GM21619 (cell line): ENCODE measurements around the gene IL21.
"Not testable (repeated sequence)": the region's sequence is repeated elsewhere in the genome, so short reads cannot be mapped to it uniquely, and the experiment has no call there.

Experiments
- ATAC-seq: cut with Tn5 transposase; IDR thresholded peaks from one replicate; pipeline ENCODE4 v1.9.1; 2021; ENCODE audit not compliant: unreplicated experiment

IL21 gene

GRCh38 chr4:122583906-122584305, 37.0 kb downstream of the IL21 start:
- ATAC-seq, result no peak

DNA sequence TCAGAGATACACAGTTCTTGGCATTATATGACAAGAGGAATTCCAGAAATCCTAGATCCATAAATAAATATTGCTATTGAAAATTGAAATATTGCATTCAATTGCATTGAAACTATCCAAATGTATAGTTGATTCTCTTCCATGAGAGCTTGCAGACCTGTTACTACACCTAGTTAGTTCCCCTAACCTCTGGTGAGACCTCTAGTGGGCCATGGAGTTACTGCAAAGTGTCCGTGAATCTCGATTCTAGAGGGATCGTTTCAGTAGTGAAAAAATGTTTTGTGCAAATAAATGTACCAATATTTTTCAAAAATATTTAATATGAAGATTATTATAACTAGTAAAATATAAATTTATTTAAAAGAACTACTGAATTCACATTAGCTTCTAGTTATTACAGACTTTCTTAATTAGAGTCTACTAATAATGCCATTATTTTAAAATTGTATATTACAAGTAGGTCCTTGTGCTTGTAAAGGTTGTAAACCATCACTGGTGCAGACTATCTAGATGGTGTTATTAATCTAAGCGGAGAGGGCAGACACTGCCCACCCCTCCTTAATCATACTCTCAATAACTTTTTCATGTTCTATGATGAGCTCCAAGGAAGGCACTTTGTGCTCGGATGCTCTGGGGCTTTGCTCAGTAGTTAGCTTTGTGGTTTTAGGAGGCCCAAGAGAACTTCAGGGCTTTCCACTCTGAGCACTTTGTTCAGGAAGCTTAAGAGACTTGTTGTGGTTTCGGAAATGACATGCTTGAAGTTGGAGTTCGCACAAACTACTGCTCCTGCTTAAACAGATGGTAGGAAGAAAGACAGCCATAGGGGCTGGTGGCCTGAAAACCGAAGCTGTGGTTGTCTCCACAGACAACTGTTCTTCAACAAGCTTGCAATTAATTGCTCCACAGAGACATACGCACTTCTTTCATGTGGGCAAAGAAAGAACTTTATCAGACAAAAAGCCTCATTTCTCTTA, 42.8 kb downstream of the IL21 start:
- peak; percentile 79 for ATAC-seq

DNA sequence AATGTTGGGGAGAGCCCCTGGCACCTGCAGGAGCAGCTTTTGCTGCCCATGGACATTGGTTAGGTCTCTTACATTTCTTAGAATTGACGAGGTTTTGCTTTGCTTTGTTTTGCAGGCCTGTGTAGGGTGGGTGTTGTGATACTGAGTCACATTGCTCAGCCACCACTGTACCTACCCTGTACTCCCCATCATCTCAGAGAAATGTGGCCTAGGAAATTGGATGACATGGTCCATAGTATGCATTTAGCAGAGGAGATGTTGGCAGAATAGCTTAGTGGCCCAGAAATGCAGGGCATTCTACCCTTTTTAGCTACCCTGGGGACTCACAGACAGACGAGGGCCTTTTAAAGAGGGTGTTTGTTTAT, 43.7 kb downstream of the IL21 start:
- no peak for ATAC-seq

DNA sequence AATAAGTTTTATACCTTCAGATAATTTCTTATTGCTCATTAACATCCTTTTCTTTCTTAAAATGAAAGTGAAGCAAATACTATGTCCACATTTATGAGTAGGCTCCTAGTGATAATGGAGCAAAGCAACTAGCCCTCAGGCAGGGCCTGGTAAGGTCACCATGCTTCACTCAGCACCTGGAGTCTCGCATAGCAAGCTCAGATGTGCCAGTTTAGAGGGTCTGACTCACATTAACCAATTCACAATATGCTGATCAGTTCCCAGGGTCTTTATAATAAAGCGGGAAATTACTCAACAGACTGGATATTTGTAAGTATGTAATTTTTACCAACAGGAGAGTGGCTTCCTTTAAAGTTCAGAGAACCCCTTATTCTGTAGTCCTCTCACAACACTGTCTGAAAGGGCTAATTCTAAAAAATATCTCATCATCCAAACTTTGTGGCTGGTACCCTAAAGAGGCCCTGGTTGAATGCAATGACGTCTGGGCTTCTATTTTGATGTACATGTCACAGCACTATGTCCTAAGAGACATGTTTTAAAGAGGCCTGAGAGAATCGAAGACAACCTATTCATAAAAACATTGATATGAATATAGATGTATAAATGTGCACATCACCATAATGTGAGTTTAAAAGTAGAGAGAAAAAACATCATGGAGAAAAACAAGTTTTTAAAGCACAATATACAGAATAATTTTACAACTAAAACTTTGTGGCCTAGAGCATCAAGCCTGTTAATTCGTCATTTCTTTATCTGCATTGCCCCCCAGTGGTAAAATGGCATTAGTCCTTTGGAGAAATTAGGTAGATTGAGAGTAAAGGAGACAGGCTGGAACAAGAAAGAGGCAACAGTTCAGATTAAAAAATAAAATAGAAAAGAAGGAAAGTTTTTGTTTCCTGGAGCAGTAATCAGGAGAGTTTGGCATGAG, 44.3 kb downstream of the IL21 start:
- ATAC-seq, result no peak

DNA sequence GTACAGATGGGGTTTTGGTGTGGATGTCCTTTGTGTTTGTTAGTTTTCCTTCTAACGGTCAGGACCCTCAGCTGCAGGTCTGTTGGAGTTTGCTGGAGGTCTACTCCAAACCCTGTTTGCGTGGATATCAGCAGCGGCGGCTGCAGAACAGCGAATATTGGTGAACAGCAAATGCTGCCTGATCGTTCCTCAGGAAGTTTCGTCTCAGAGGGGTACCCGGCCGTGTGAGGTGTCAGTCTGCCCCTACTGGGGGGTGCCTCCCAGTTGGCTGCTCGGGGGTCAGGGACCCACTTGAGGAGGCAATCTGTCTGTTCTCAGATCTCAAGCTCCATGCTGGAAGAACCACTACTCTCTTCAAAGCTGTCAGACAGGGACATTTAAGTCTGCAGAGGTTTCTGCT, 46.5 kb downstream of the IL21 start:
- ATAC-seq, result not testable (repeated sequence)

DNA sequence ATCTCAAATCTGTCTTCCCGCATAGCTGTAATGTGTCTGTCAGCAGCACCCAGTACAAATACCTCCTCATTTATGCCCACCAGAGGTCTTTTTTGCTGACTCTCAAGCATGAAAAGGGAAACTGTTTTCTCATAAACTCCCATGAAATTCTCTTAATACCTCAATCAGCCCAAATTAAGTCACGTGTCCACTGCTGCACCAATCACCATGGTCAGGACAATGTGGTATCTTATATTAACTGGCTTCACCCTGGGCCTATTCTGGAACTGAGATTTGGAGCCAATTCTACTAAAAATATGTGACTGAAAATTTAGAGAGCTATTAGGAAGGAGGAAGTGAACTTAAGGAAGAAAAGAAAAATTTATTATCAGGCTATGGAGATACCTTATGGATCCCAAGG, 58.4 kb downstream of the IL21 start:
- no peak for ATAC-seq
